SU-DHL-6 (cell line): ENCODE results near the gene HABP4.

Source experiments
- H2AFZ ChIP-seq: fragments of 200-600 bp; sonication (generic); 2 replicates; pipeline ENCODE4 v1.6.1; 2014; ENCODE audit warnings: low read depth, mild to moderate bottlenecking, moderate library complexity, mixed read lengths, antibody characterized with exemption, low read length; ENCODE audit not compliant: severe bottlenecking
- H3F3A ChIP-seq: fragments of 200-600 bp; shearing (Covaris generic); 2 replicates; pipeline ENCODE4 v1.6.0; 2016; ENCODE audit warnings: antibody characterized with exemption, mild to moderate bottlenecking; ENCODE audit not compliant: insufficient read depth
- H3K27ac ChIP-seq: fragments of 200-600 bp; sonication (generic); 2 replicates; pipeline ENCODE4 v1.5.1; 2016; ENCODE audit warnings: low read depth, mild to moderate bottlenecking, low read length, moderate library complexity, mixed read lengths
- H3K27me3 ChIP-seq: fragments of 200-600 bp; sonication (generic), shearing (Covaris generic); 2 replicates; pipeline ENCODE4 v1.6.0; 2014; ENCODE audit warnings: mild to moderate bottlenecking, low read length
- H3K36me3 ChIP-seq: fragments of 200-600 bp; sonication (generic); 2 replicates; pipeline ENCODE4 v1.6.1; 2014; ENCODE audit warnings: mild to moderate bottlenecking, low read length, mixed read lengths
- H3K4me2 ChIP-seq: fragments of 300-600, 200-600 bp; shearing (Covaris generic), sonication (generic); 2 replicates; pipeline ENCODE4 v1.6.0; 2014; ENCODE audit warnings: low read length, low read depth, mild to moderate bottlenecking; ENCODE audit not compliant: poor library complexity, severe bottlenecking
- H3K4me3 ChIP-seq: fragments of 200-600 bp; sonication (generic); 2 replicates; pipeline ENCODE4 v1.5.1; 2014; ENCODE audit warnings: antibody characterized with exemption, low read length, mild to moderate bottlenecking, mixed read lengths; ENCODE audit not compliant: insufficient read depth, poor library complexity, severe bottlenecking
- H3K79me2 ChIP-seq: fragments of 200-600 bp; sonication (generic); 2 replicates; pipeline ENCODE4 v1.6.1; 2014; ENCODE audit warnings: mild to moderate bottlenecking, low read length, moderate library complexity; ENCODE audit not compliant: insufficient read depth
- H3K9ac ChIP-seq: fragments of 200-600 bp; sonication (generic); 2 replicates; pipeline ENCODE4 v1.7.0; 2014; ENCODE audit warnings: mild to moderate bottlenecking, low read length
- H3K9me2 ChIP-seq: fragments of 200-600 bp; sonication (generic); replicated peaks from 2 replicates; pipeline ENCODE4 v1.6.1; 2014; ENCODE audit warnings: low read length; ENCODE audit not compliant: insufficient read depth
- H3K9me3 ChIP-seq: fragments of 200-600 bp; sonication (generic); 2 replicates; pipeline ENCODE4 v1.6.1; 2014; ENCODE audit warnings: low read length, mixed read lengths; ENCODE audit not compliant: insufficient read depth
- H4K20me1 ChIP-seq: fragments of 200-600 bp; sonication (generic); 2 replicates; pipeline ENCODE4 v1.6.1; 2014; ENCODE audit warnings: low read depth, mild to moderate bottlenecking, antibody characterized with exemption, low read length, moderate library complexity, mixed read lengths
- CTCF ChIP-seq: fragments of 200-600 bp; sonication (generic); IDR thresholded peaks from one replicate; pipeline ENCODE4 v1.5.1; 2017; ENCODE audit warnings: antibody characterized with exemption, mild to moderate bottlenecking, low read length, moderate library complexity; ENCODE audit not compliant: insufficient read depth, poor library complexity, severe bottlenecking
- EZH2phosphoT487 ChIP-seq: fragments of 200-600 bp; sonication (generic), shearing (Covaris generic); conservative IDR thresholded peaks from 2 replicates; pipeline ENCODE4 v1.6.1; 2018; ENCODE audit warnings: mild to moderate bottlenecking, antibody characterized with exemption, low read length, moderate library complexity, mixed read lengths

HABP4 gene

GRCh38 chr9:96494215-96494800, 44.3 kb downstream of the HABP4 start:
- Histone ChIP-seq H3K9me2 (no peaks in the 10 kb centered on the region), H4K20me1 (no peaks in the 10 kb centered on the region), H3K36me3 (no peaks in the 10 kb centered on the region), H3K27me3 (no peaks in the 10 kb centered on the region), H3K4me3 (no peak overlapping the region), H3K79me2 (no peaks in the 10 kb centered on the region), H3K9me3 (no peaks in the 10 kb centered on the region), H3K9ac (no peak overlapping the region), H3F3A (no peaks in the 10 kb centered on the region), H3K4me2 (no peak overlapping the region), H2AFZ (no peak overlapping the region), H3K27ac (no peak overlapping the region)
- TF ChIP-seq EZH2phosphoT487 (no peak), CTCF (no peak)

GRCh38 chr9:96495341-96495740, 45.4 kb downstream of the HABP4 start:
- Histone ChIP-seq H3K36me3 (no peaks in the 10 kb centered on the region), H3K9me3 (no peaks in the 10 kb centered on the region), H3K9me2 (no peaks in the 10 kb centered on the region), H3K4me2 (no peak overlapping the region), H4K20me1 (no peaks in the 10 kb centered on the region), H3F3A (no peaks in the 10 kb centered on the region), H3K4me3 (no peak overlapping the region), H3K27me3 (no peaks in the 10 kb centered on the region), H2AFZ (no peak overlapping the region), H3K9ac (no peak overlapping the region), H3K27ac (no peak overlapping the region), H3K79me2 (no peaks in the 10 kb centered on the region)
- no peak for TF ChIP-seq EZH2phosphoT487
- no peak for TF ChIP-seq CTCF

GRCh38 chr9:96496368-96497116, 46.6 kb downstream of the HABP4 start:
- Histone ChIP-seq H4K20me1 (no peaks in the 10 kb centered on the region), H3K9me3 (no peaks in the 10 kb centered on the region), H3F3A (no peaks in the 10 kb centered on the region), H3K79me2 (no peaks in the 10 kb centered on the region), H3K9ac (no peak overlapping the region), H3K27me3 (no peaks in the 10 kb centered on the region), H3K4me2 (no peak overlapping the region), H3K36me3 (no peaks in the 10 kb centered on the region), H3K4me3 (no peak overlapping the region), H2AFZ (no peak overlapping the region), H3K9me2 (no peaks in the 10 kb centered on the region), H3K27ac (no peak overlapping the region)
- TF ChIP-seq CTCF = no peak
- no peak for TF ChIP-seq EZH2phosphoT487
